ELF-1 (cell line): Measurements from ENCODE around the gene WBP1.
"Not testable (repeated sequence)": the region's sequence is repeated elsewhere in the genome, so short reads cannot be mapped to it uniquely, and the experiment has no call there.

Experiments
- DNase-seq: peaks from one replicate; pipeline ENCODE4 v3.0.0-alpha.2; 2016; ENCODE audit warnings: low read depth, low spot score

The WBP1 gene

GRCh38 chr2:74458132-74458937 is at the start of gene WBP1:
Gene WBP1 (plus strand): TSS chr2:74458438. CDS start chr2:74458603, 165 bp downstream.
- DNase-seq, result peak; percentile 100

- no peak for DNase-seq
Observed at GRCh38 chr2:74413001-74413698, 45.1 kb upstream of the WBP1 start.

GRCh38 chr2:74414441-74414840 is 43.8 kb upstream of the WBP1 start:
- no peak for DNase-seq

- peak; percentile 68 for DNase-seq
Observed at GRCh38 chr2:74414881-74415761, 43.1 kb upstream of the WBP1 start.

GRCh38 chr2:74415762-74416395 is 42.4 kb upstream of the WBP1 start:
- no peak for DNase-seq

- no peak for DNase-seq
Observed at GRCh38 chr2:74416778-74417177, 41.5 kb upstream of the WBP1 start.

GRCh38 chr2:74417197-74417596 is 41.0 kb upstream of the WBP1 start:
- DNase-seq, result no peak

GRCh38 chr2:74417763-74418162 is 40.5 kb upstream of the WBP1 start:
- DNase-seq, result no peak

GRCh38 chr2:74418312-74418711 is 39.9 kb upstream of the WBP1 start:
- DNase-seq, result no peak

GRCh38 chr2:74419345-74419744 is 38.9 kb upstream of the WBP1 start:
- no peak for DNase-seq

GRCh38 chr2:74420006-74420405 is 38.2 kb upstream of the WBP1 start:
- no peak for DNase-seq

GRCh38 chr2:74420443-74421103 is 37.7 kb upstream of the WBP1 start:
- not testable (repeated sequence) for DNase-seq

- peak; percentile 94 for DNase-seq
Observed at GRCh38 chr2:74421221-74421870, 36.9 kb upstream of the WBP1 start, which contains the start of the genes C2orf81 and WDR54. Gene C2orf81 (minus strand): TSS chr2:74421619. CDS start chr2:74421560, 59 bp downstream. Gene WDR54 (plus strand): TSS chr2:74421730. CDS start chr2:74422154, 424 bp downstream.

GRCh38 chr2:74423231-74424095 is 34.8 kb upstream of the WBP1 start:
- DNase-seq, result no peak

GRCh38 chr2:74424139-74424992 is 33.9 kb upstream of the WBP1 start:
- DNase-seq, result no peak

GRCh38 chr2:74424995-74425406 is 33.2 kb upstream of the WBP1 start:
- DNase-seq, result no peak

GRCh38 chr2:74425523-74425922 is 32.7 kb upstream of the WBP1 start:
- DNase-seq, result no peak

- DNase-seq, result no peak
Observed at GRCh38 chr2:74426181-74426758, 32.0 kb upstream of the WBP1 start.
